ENCODE results near the gene DNMT3A. TPM values are rescaled to one million over a fixed set of nuclear protein-coding genes. Genes with fewer than 3 reads are reported as not detected.

DNMT3A gene
- total RNA-seq, 2 donors from 2014 or later, result 17.7 to 24.3 TPM

- H3K9me3 ChIP-seq, result no peaks in the 10 kb centered on the region
- H3K4me1 ChIP-seq (ENCODE audit: control insufficient read depth in 1 of 2, low read depth in 2 of 2), result peaks cover 11 to 16% of the 10 kb centered on the region in 2 donors
- no peaks in the 10 kb centered on the region for H3K36me3 ChIP-seq
- TF ChIP-seq CTCF (IDR thresholded peaks at IDR 0.05), result no peak
- peak overlapping the region; percentile 69 for H3K4me3 ChIP-seq
- DNase-seq (ENCODE audit: low spot score) (no peak), ATAC-seq (ENCODE audit: insufficient number of reproducible peaks, low FRiP score, low read depth) (peak; percentile 8)
- no peak overlapping the region for H3K27ac ChIP-seq
- no peaks in the 10 kb centered on the region for H3K27me3 ChIP-seq (replicated peaks; ENCODE audit: insufficient read depth)
Observed at GRCh38 chr2:25375989-25376545, 34.3 kb upstream of the DNMT3A start.

- TF ChIP-seq CTCF (IDR thresholded peaks at IDR 0.05), result no peak
Observed at GRCh38 chr2:25375371-25375988, 33.8 kb upstream of the DNMT3A start.

GRCh38 chr2:25374827-25375226 lies 33.1 kb upstream of the DNMT3A start:
- H3K36me3 ChIP-seq, result no peaks in the 10 kb centered on the region
- no peak overlapping the region for H3K27ac ChIP-seq
- no peak for DNase-seq (ENCODE audit: low spot score)
- ATAC-seq (ENCODE audit: insufficient number of reproducible peaks, low FRiP score, low read depth), result no peak
- H3K4me3 ChIP-seq, result no peak overlapping the region
- peaks cover 11 to 16% of the 10 kb centered on the region in 2 donors for H3K4me1 ChIP-seq (ENCODE audit: control insufficient read depth in 1 of 2, low read depth in 2 of 2)
- no peak for TF ChIP-seq CTCF (IDR thresholded peaks at IDR 0.05)
- no peaks in the 10 kb centered on the region for H3K9me3 ChIP-seq
- no peaks in the 10 kb centered on the region for H3K27me3 ChIP-seq (replicated peaks; ENCODE audit: insufficient read depth)

More at GRCh38 chr2:25375371-25375988, 33.8 kb upstream of the DNMT3A start:
- Histone ChIP-seq H3K9me3 (no peaks in the 10 kb centered on the region), H3K27me3 (replicated peaks; ENCODE audit: insufficient read depth) (no peaks in the 10 kb centered on the region), H3K4me1 (ENCODE audit: control insufficient read depth in 1 of 2, low read depth in 2 of 2) (peaks cover 11 to 16% of the 10 kb centered on the region in 2 donors), H3K4me3 (no peak overlapping the region), H3K36me3 (no peaks in the 10 kb centered on the region), H3K27ac (no peak overlapping the region)
- ATAC-seq (ENCODE audit: insufficient number of reproducible peaks, low FRiP score, low read depth) (no peak), DNase-seq (ENCODE audit: low spot score) (no peak)

GRCh38 chr2:25374411-25374810 lies 32.7 kb upstream of the DNMT3A start:
- no peaks in the 10 kb centered on the region for H3K9me3 ChIP-seq
- no peak for TF ChIP-seq CTCF (IDR thresholded peaks at IDR 0.05)
- no peak overlapping the region for H3K27ac ChIP-seq
- H3K4me3 ChIP-seq, result no peak overlapping the region
- DNase-seq (ENCODE audit: low spot score) (no peak), ATAC-seq (ENCODE audit: insufficient number of reproducible peaks, low FRiP score, low read depth) (no peak)
- H3K27me3 ChIP-seq (replicated peaks; ENCODE audit: insufficient read depth), result no peaks in the 10 kb centered on the region
- H3K4me1 ChIP-seq (ENCODE audit: control insufficient read depth in 1 of 2, low read depth in 2 of 2), result peaks cover 11 to 16% of the 10 kb centered on the region in 2 donors
- H3K36me3 ChIP-seq, result no peaks in the 10 kb centered on the region

GRCh38 chr2:25373269-25373981 lies 31.7 kb upstream of the DNMT3A start:
- no peak overlapping the region for H3K4me3 ChIP-seq
- no peak overlapping the region for H3K27ac ChIP-seq
- peaks cover 11 to 16% of the 10 kb centered on the region in 2 donors for H3K4me1 ChIP-seq (ENCODE audit: control insufficient read depth in 1 of 2, low read depth in 2 of 2)
- ATAC-seq (ENCODE audit: insufficient number of reproducible peaks, low FRiP score, low read depth) (no peak), DNase-seq (ENCODE audit: low spot score) (no peak)
- H3K27me3 ChIP-seq (replicated peaks; ENCODE audit: insufficient read depth), result no peaks in the 10 kb centered on the region
- no peaks in the 10 kb centered on the region for H3K9me3 ChIP-seq
- TF ChIP-seq CTCF (IDR thresholded peaks at IDR 0.05), result no peak
- H3K36me3 ChIP-seq, result no peaks in the 10 kb centered on the region

All from thoracic aorta (tissue), 2 donors.